IgD-negative memory B cell (primary cell): ENCODE measurements around the gene NLGN1. TPM values are rescaled to one million over a fixed set of nuclear protein-coding genes. Genes with fewer than 3 reads are reported as not detected.

Source experiments
- H3K27ac Mint-ChIP-seq, 3 donors: one replicate each; pipeline ENCODE4 v1.8.0; 2020 to 2022; ENCODE audit warnings: mild to moderate bottlenecking in 3 of 3, mixed read lengths in 3 of 3, moderate library complexity in 1 of 3
- H3K27me3 Mint-ChIP-seq: one replicate; pipeline ENCODE4 v1.8.0; 2021; ENCODE audit warnings: mixed read lengths
- H3K36me3 Mint-ChIP-seq: one replicate; pipeline ENCODE4 v1.8.0; 2020; ENCODE audit warnings: mild to moderate bottlenecking, mixed read lengths
- H3K4me1 Mint-ChIP-seq, 3 donors: one replicate each; pipeline ENCODE4 v1.8.0; 2020 to 2022; ENCODE audit warnings: mixed read lengths in 3 of 3, mild to moderate bottlenecking in 1 of 3
- H3K4me3 Mint-ChIP-seq, 4 donors: one replicate each; pipeline ENCODE4 v1.8.0; 2020 to 2022; ENCODE audit warnings: mild to moderate bottlenecking in 4 of 4, mixed read lengths in 4 of 4, moderate library complexity in 3 of 4
- H3K9me3 Mint-ChIP-seq, 3 donors: one replicate each; pipeline ENCODE4 v1.8.0; 2020 to 2021; ENCODE audit warnings: mixed read lengths in 3 of 3, mild to moderate bottlenecking in 1 of 3
- polyA plus RNA-seq: library from polyadenylated mRNA; unstranded; fragments of 300-500 nt; fragmentation: Illumina TruSeq; gene quantifications from one replicate; pipeline ENCODE4 v1.2.3, GENCODE V29; 2021

The NLGN1 gene
- polyA plus RNA-seq, 1 donor from 2014 or later = not detected

DNA sequence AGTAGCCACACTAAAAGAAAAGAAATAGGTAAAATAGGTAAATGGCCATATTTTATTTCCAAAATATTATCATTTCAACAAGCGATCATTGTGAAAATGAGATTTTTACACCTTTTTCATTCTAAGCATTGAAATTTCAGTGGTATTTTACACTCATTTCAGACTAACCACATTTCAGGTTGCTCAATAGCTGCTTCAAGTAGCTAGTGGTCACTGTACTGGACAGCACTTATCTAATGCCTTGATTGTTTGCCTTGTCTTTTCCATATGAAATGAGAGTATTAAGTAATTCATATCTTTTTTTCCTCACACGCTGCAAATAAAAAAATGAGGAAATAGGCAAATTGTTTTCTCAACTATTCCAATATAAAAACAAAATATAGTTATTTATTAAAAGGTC, 332.8 kb downstream of the NLGN1 start:
- Mint-ChIP-seq H3K27ac (no peak overlapping the region), H3K36me3 (no peaks in the 10 kb centered on the region), H3K27me3 (no peaks in the 10 kb centered on the region), H3K4me1 (no peaks in the 10 kb centered on the region), H3K9me3 (no peaks in the 10 kb centered on the region), H3K4me3 (no peak overlapping the region)

DNA sequence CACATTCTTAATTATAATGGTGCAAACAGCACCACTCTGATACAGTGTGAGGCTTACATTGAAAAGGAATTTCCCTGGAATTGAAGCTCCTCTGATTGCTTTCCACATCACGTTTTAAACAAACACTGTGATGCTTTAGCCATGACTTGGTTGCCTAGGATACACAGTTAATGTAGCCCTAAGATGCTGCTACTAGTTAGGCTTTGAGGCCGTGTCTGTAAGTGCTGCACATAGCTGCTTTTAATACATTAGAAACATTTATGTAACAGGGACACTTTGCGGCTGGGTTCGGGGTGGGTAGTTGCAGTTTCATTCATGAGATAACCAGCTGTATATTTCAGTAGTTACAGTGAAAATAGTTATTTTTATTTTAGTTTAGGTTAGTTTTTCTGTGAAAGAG, 334.7 kb downstream of the NLGN1 start:
- H3K9me3 Mint-ChIP-seq = peaks cover 0 to 3% (median 0%) of the 10 kb centered on the region in 3 donors
- no peak overlapping the region for H3K27ac Mint-ChIP-seq
- H3K27me3 Mint-ChIP-seq = no peaks in the 10 kb centered on the region
- H3K4me3 Mint-ChIP-seq = no peak overlapping the region
- no peaks in the 10 kb centered on the region for H3K4me1 Mint-ChIP-seq
- H3K36me3 Mint-ChIP-seq = no peaks in the 10 kb centered on the region

DNA sequence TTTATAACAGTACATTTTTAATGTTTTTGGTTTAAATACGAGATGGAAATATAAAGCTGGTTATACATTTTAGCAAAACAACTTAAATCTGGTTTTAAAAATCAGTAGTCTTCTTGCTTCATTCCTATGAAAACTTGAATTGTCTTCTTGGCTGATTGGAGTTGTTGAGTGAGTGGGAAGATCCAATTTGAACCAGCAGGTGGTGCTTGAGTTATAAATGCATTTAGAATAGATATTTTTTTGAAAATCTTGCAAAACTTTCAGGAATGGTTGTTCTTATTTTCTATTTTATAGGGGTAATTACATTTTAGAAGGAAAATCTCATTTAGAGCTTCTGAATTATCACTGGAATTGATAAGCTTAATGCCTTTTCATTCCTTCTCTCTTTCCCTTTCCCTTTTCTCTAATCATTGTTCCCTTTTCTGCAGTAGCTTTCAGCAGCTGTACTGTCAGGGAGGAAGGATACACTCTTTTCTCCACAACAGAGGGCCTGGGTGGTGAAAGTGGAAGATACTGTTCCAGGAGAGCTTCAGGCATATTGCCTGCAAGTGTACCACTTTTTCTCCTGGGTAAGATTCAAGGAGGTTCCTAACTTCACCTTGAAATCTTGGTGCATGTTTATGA, 335.6 kb downstream of the NLGN1 start:
- no peak overlapping the region for H3K27ac Mint-ChIP-seq
- no peaks in the 10 kb centered on the region for H3K36me3 Mint-ChIP-seq
- H3K4me1 Mint-ChIP-seq = no peaks in the 10 kb centered on the region
- H3K4me3 Mint-ChIP-seq = no peak overlapping the region
- H3K27me3 Mint-ChIP-seq = no peaks in the 10 kb centered on the region
- H3K9me3 Mint-ChIP-seq = peaks cover 0 to 3% (median 0%) of the 10 kb centered on the region in 3 donors

DNA sequence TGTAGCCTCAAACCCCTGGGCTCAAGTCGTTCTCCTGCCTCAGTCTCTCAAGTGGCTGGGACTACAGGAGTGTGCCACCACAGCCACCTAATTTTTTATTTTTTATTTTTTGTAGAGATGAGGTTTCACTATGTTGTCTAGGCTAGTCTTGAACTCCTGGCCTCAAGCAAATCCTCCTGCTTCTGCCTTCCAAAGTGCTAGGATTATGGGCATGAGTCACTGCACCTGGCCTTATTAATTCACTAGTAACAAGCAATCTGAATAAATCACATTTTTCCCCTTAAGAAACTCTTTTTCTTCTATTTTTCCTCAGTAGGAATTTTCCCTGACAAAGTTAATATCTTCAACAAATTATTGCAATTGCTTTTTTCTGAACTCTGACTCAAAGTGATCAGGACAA, 336.9 kb downstream of the NLGN1 start:
- H3K36me3 Mint-ChIP-seq = no peaks in the 10 kb centered on the region
- no peaks in the 10 kb centered on the region for H3K27me3 Mint-ChIP-seq
- no peak overlapping the region for H3K27ac Mint-ChIP-seq
- no peaks in the 10 kb centered on the region for H3K4me1 Mint-ChIP-seq
- no peak overlapping the region for H3K4me3 Mint-ChIP-seq
- peaks cover 0 to 8% (median 5%) of the 10 kb centered on the region in 3 donors for H3K9me3 Mint-ChIP-seq

DNA sequence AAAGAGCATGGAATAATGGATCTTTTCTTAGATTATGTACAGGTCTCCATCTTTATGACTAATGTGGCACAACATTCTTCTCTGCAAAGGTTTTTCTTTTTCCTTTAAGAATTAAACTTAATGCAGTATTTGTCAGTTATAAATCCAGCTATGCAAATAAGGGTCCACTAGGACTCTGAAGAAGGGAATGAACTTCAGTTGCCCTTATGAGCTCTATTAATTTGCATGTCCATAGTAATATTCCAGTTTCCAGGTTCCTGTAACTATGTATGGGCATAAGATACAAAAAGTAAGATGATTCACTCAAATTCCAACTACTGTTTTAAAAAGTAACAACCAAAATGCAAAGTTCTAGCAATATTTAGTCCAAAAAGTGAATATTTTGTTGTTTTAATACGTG, 337.4 kb downstream of the NLGN1 start:
- Mint-ChIP-seq H3K9me3 (peaks cover 0 to 8% (median 5%) of the 10 kb centered on the region in 3 donors), H3K27me3 (no peaks in the 10 kb centered on the region), H3K4me1 (no peaks in the 10 kb centered on the region), H3K36me3 (no peaks in the 10 kb centered on the region), H3K27ac (no peak overlapping the region), H3K4me3 (no peak overlapping the region)

DNA sequence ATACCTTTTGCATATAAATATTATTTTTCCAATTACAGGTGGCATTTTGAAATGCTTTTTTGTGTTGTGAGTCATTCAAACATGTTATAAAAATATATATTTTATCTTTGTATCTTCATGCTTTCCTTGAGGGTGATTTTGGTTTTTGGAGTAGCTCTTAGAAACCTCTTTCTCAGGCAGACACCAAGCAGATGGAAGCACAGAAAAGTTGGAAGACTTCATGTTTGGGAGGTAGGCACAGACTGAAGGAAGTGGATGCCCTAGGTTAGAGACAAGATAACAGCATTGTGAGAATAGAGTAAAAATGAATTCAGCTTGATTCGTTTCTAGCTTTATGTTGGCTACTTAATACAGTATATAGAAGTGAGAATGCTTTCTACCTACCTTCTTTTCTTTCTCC, 338.3 kb downstream of the NLGN1 start:
- Mint-ChIP-seq H3K4me1 (no peaks in the 10 kb centered on the region), H3K9me3 (peaks cover 0 to 8% (median 5%) of the 10 kb centered on the region in 3 donors), H3K4me3 (no peak overlapping the region), H3K27me3 (no peaks in the 10 kb centered on the region), H3K27ac (no peak overlapping the region), H3K36me3 (peaks cover 3% of the 10 kb centered on the region)

DNA sequence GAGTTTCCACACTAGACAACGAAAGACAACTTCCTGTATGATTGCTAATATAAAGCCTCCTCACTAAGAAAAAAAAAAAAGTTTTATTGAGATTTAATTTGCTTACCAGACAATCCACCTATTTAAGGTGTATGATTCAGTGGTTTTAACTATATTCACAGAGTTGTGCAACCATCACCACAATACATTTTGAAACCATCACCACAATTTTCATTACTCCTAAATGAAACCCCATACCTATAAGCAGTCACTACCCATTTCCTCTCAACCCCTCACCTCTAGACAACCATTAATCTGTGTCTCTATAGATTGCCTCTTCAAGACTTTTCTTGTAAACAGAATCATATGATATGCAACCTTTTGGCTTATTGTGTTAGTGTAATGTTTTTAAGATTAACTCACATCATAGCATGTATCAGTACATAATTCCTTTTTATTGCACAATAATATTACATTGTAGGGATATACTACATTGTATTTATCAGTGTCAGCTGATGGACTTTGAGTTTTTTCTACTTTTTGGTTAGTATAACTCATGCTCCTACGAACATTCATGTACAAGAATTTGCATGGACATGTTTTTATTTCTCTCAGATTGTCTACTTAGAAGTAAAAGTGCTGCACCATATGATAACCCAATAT, 339.7 kb downstream of the NLGN1 start:
- Mint-ChIP-seq H3K9me3 (peaks cover 2 to 8% (median 5%) of the 10 kb centered on the region in 3 donors), H3K36me3 (peaks cover 3% of the 10 kb centered on the region), H3K27ac (no peak overlapping the region), H3K4me1 (no peaks in the 10 kb centered on the region), H3K4me3 (no peak overlapping the region), H3K27me3 (no peaks in the 10 kb centered on the region)

DNA sequence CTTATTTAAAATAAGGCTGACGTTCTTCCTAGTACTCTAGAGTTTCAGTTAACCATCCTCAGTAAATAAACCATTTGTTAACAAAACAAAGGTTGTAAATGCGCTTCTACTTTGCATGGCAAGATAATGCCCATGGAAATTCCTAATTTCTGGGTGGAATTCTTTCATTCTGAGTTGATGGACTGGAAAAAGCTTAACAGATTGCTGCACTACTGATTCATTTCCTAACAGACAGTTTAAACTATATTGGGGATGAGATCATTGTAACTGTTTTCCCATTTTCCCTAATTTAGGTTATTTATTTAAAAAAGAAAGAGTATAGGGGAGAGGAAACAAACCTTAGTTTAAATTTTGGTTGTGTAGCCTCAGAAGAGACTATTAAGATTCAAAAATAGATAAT, 342.2 kb downstream of the NLGN1 start:
- no peak overlapping the region for H3K4me3 Mint-ChIP-seq
- H3K27me3 Mint-ChIP-seq = no peaks in the 10 kb centered on the region
- no peaks in the 10 kb centered on the region for H3K4me1 Mint-ChIP-seq
- peaks cover 3% of the 10 kb centered on the region for H3K36me3 Mint-ChIP-seq
- H3K9me3 Mint-ChIP-seq = peaks cover 2 to 8% (median 5%) of the 10 kb centered on the region in 3 donors
- no peak overlapping the region for H3K27ac Mint-ChIP-seq

DNA sequence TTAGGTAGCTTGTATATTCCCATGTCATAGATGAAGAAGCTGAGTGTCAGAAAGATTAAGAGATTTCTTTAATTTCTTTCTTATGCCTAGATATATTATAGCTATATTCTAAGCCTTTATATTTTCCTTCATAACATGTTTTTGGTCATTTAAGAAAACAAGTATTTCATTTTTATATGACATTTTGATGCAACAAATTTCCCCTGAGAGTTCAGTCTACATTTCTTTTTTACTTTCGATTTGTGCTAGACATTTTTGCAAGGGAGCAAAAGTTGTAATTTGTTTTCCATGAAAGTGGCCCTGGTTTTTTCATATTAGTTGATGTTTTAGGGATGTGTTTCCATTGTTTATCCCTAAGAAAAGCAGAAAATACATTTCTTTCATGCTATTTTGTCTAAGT, 344.9 kb downstream of the NLGN1 start:
- Mint-ChIP-seq H3K4me3 (no peak overlapping the region), H3K27me3 (no peaks in the 10 kb centered on the region), H3K9me3 (peaks cover 2 to 8% (median 2%) of the 10 kb centered on the region in 3 donors), H3K27ac (no peak overlapping the region), H3K36me3 (peaks cover 3% of the 10 kb centered on the region), H3K4me1 (no peaks in the 10 kb centered on the region)

DNA sequence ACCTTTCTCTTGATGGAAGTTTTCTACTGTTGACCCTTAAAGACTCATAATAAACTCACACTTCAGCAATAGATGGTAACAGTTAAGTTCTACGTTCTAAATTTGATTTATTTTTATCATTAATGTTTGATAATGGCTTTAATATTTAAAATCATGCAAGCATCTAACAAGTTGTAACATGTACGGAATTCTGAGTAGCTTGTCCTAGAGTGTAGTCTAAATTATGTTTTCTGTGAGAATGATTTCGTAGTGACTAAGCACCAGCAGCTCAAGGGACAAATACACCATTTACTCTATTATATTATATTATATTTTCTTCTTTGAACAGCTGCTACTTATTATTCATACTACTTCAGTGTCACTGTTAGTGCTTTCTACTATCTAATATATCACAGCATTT, 345.6 kb downstream of the NLGN1 start:
- no peaks in the 10 kb centered on the region for H3K27me3 Mint-ChIP-seq
- H3K36me3 Mint-ChIP-seq = peaks cover 3% of the 10 kb centered on the region
- no peaks in the 10 kb centered on the region for H3K4me1 Mint-ChIP-seq
- H3K4me3 Mint-ChIP-seq = no peak overlapping the region
- no peak overlapping the region for H3K27ac Mint-ChIP-seq
- H3K9me3 Mint-ChIP-seq = peaks cover 2 to 9% (median 2%) of the 10 kb centered on the region in 3 donors

DNA sequence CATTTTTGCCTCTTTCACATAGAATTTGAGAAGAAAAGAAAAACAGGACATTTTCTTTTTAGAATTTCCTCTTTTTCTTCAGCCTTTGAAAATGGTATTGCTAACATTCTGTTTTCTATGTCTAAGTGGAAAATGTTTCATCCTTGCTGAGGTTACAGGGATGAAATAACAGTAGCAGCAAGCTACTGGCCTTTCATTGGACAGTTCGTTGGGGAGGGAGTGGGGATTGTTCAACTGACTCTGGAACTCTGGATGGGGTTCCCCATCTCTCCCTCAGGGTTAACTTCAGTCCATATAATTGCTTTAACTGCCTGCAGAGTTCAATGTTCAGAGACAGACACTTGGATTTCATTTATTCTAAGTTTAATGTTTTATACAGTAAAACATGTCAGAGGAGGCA, 346.0 kb downstream of the NLGN1 start:
- H3K9me3 Mint-ChIP-seq = peaks cover 2 to 10% (median 2%) of the 10 kb centered on the region in 3 donors
- peaks cover 3% of the 10 kb centered on the region for H3K36me3 Mint-ChIP-seq
- no peaks in the 10 kb centered on the region for H3K27me3 Mint-ChIP-seq
- no peaks in the 10 kb centered on the region for H3K4me1 Mint-ChIP-seq
- no peak overlapping the region for H3K27ac Mint-ChIP-seq
- H3K4me3 Mint-ChIP-seq = no peak overlapping the region

DNA sequence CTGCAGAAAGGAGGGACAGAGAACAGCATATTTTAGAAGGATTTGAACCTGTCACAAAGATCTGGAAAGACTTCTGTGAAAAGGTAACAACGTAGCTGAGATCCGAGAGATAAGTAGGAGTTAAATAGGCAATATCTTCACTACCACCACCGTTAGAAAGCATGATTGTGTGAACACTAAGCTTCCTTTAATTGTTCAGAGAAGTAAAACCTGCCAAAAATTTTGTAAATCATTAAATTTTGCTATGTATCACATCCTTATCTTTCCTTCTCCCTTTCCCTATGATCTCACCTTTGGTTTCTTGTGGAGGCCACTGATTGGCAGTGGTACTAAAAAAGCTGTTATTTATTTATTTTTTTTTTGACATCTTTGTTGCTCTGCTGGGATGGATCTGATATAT, 346.9 kb downstream of the NLGN1 start:
- no peaks in the 10 kb centered on the region for H3K27me3 Mint-ChIP-seq
- no peak overlapping the region for H3K27ac Mint-ChIP-seq
- H3K36me3 Mint-ChIP-seq = peaks cover 3% of the 10 kb centered on the region
- no peaks in the 10 kb centered on the region for H3K4me1 Mint-ChIP-seq
- peaks cover 0 to 4% (median 2%) of the 10 kb centered on the region in 3 donors for H3K9me3 Mint-ChIP-seq
- no peak overlapping the region for H3K4me3 Mint-ChIP-seq

DNA sequence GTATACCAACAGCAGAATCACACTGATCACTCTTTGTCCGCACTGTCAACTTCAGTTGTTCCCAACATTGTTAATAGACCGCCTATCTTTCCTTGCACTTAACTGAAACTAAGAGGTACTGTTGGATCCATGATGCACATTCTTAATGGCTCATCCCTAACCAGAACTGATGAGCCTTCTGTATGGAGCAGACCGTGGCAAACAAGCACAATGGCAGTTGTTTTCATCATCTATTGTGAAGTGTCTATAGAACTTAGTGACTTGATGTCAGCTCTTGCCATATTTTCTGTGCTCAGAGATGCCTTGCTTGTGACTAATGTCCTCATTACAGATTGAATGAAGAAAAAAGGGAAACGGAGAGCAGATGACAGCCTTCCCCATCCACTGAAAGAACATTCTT, 347.4 kb downstream of the NLGN1 start:
- peaks cover 3% of the 10 kb centered on the region for H3K36me3 Mint-ChIP-seq
- H3K4me1 Mint-ChIP-seq = no peaks in the 10 kb centered on the region
- no peak overlapping the region for H3K4me3 Mint-ChIP-seq
- no peaks in the 10 kb centered on the region for H3K27me3 Mint-ChIP-seq
- peaks cover 0 to 4% (median 2%) of the 10 kb centered on the region in 3 donors for H3K9me3 Mint-ChIP-seq
- H3K27ac Mint-ChIP-seq = no peak overlapping the region

DNA sequence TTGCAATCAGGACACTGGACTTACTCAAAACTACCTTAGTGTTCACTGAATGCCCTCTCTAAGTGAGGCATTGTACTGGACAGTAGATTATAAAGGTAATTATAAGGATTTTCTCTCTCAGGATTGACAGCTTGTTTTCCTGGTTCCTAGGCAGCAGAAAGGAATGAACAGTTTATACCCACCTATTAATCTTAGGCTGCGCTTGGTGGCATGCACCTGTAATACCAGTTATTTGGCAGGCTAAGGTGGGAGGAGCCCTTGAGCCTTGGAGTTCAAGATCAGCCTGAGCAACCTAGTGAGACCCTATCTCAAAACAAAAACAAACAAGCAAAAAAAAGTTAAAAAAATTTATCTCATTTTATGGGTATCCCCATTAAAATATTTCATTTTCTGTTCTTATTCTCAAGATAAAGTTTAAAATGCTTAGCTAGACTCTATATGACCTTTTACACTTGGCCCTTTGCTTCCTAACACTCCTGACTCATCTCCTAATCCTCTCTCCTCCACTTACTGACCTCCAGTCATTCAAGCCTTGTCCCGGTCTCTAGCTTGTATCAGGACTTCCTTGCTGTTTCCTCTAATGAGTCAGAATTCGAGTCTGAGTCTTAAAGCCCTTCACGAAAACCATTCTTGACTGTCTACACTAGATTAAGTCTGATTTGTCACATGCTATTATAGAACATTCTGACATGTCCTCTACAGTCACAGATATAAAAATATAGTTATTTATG, 348.6 kb downstream of the NLGN1 start:
- Mint-ChIP-seq H3K4me1 (no peaks in the 10 kb centered on the region), H3K27me3 (no peaks in the 10 kb centered on the region), H3K4me3 (no peak overlapping the region), H3K9me3 (peaks cover 0 to 4% (median 2%) of the 10 kb centered on the region in 3 donors), H3K27ac (no peak overlapping the region), H3K36me3 (no peaks in the 10 kb centered on the region)

DNA sequence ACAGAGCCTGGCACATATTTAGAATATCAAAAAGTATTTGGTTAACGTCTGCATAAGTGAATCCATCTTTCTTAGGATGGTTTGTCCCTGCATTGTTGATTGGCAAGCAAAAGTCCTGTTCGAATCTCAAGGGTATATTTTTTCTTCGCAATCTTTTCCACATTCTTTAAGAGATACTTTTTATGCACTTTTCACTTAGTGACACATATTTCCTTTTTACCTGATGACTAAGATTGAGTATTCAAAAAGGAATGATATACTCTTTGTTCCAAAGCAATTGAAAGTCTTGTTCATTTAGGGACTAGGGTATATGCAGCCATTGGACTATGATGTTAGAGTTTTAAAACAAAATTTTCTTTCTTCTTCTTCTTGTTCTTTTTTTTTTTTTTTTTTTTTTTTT, 349.9 kb downstream of the NLGN1 start:
- H3K27me3 Mint-ChIP-seq = no peaks in the 10 kb centered on the region
- peaks cover 0 to 4% (median 0%) of the 10 kb centered on the region in 3 donors for H3K9me3 Mint-ChIP-seq
- no peaks in the 10 kb centered on the region for H3K4me1 Mint-ChIP-seq
- no peak overlapping the region for H3K27ac Mint-ChIP-seq
- no peak overlapping the region for H3K4me3 Mint-ChIP-seq
- no peaks in the 10 kb centered on the region for H3K36me3 Mint-ChIP-seq
